KMS-11 (cell line): Measurements from ENCODE around the gene FRMD4A.

Experiments
- H2AFZ ChIP-seq: fragments of 200-600 bp; sonication (generic); 2 replicates; pipeline ENCODE4 v1.6.1; 2016; ENCODE audit warnings: antibody characterized with exemption, mixed run types, low read depth
- H3K27ac ChIP-seq: fragments of 200-600 bp; sonication (generic); 2 replicates; pipeline ENCODE4 v1.6.1; 2016; ENCODE audit warnings: mild to moderate bottlenecking, mixed run types
- H3K27me3 ChIP-seq: fragments of 200-600 bp; sonication (generic); 2 replicates; pipeline ENCODE4 v1.6.1; 2017; ENCODE audit warnings: mild to moderate bottlenecking, low read depth, mixed run types, moderate library complexity; ENCODE audit not compliant: insufficient read depth
- H3K36me3 ChIP-seq: fragments of 200-600 bp; sonication (generic); 2 replicates; pipeline ENCODE4 v1.6.1; 2017; ENCODE audit warnings: mild to moderate bottlenecking, mixed run types; ENCODE audit not compliant: insufficient read depth
- H3K4me1 ChIP-seq: fragments of 200-600 bp; sonication (generic); 2 replicates; pipeline ENCODE4 v1.6.1; 2016; ENCODE audit warnings: mild to moderate bottlenecking, low read depth, mixed run types; ENCODE audit not compliant: poor library complexity, severe bottlenecking
- H3K4me2 ChIP-seq: fragments of 200-600 bp; sonication (generic); 2 replicates; pipeline ENCODE4 v1.7.0; 2016; ENCODE audit warnings: mild to moderate bottlenecking, mixed run types
- H3K4me3 ChIP-seq: fragments of 200-600 bp; sonication (generic); IDR thresholded peaks from 2 replicates; pipeline ENCODE4 v1.6.1; 2017; ENCODE audit warnings: low read depth, low read length, mixed read lengths; ENCODE audit not compliant: insufficient read depth
- H3K79me2 ChIP-seq: fragments of 200-600 bp; sonication (generic); 2 replicates; pipeline ENCODE4 v1.6.1; 2016; ENCODE audit warnings: low read depth, mixed run types; ENCODE audit not compliant: insufficient read depth
- H3K9ac ChIP-seq: fragments of 200-600 bp; sonication (generic); 2 replicates; pipeline ENCODE4 v1.6.1; 2016; ENCODE audit warnings: mild to moderate bottlenecking, mixed run types
- H4K20me1 ChIP-seq: fragments of 200-600 bp; sonication (generic); 2 replicates; pipeline ENCODE4 v1.6.1; 2016; ENCODE audit warnings: mild to moderate bottlenecking, mixed run types; ENCODE audit not compliant: insufficient read depth
- CTCF ChIP-seq: fragments of 200-600 bp; sonication (generic); conservative IDR thresholded peaks from 2 replicates; pipeline ENCODE4 v1.6.1; 2017; ENCODE audit warnings: low read depth, mild to moderate bottlenecking, antibody characterized with exemption, low read length, moderate library complexity, mixed read lengths

The FRMD4A gene

DNA sequence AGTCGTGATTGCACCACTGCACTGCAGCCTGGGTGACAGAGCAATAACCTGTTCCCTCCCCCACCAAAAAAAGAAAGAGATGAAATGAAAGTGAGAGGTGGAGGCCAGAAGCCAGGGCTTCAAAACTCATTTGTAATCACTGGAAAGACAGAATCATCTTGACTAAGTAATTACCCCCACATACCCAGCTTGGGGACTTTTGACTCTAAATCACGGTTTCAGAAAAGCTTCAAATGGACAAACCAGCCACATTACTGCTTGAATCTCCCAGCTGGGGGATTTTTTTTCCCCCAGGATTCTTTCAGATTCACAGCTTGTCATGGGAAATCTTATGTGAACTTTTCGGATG is 361.0 kb downstream of the FRMD4A start:
- H3K4me2 ChIP-seq, result no peak overlapping the region

DNA sequence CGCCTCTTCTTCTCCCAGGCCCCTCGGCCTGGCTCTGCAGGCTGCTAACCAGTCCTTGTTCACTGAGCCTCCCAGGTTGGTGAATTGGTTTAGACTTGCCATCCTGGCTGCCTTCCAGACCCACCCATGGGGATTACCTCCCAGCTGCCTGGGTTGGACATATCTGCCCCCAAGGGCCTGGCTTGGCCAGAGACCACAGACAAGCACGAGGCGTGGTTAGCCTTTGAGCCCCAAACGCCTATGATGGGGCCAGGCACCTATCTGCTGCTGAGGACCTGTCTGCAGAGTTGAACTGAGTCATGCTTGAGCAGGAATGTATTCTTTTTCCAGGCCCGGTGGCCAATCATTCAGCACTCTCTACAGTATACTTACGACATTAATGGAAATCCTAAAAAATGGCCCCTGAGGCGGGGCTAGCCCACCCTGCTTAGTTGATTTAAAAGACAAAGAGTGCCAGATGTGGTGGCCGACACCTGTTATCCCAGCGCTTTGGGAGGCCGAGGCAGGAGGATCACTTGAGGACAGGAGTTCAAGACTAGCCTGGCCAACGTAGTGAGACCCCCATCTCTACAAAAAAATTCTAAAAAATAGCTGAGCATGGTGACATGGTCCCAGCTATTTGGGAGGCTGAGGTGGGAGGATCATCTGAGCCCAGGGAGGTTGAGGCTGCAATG is 361.5 kb downstream of the FRMD4A start:
- Histone ChIP-seq H3K36me3 (no peaks in the 10 kb centered on the region), H3K4me1 (no peaks in the 10 kb centered on the region), H3K4me2 (no peak overlapping the region), H3K9ac (no peak overlapping the region), H2AFZ (no peak overlapping the region), H4K20me1 (no peaks in the 10 kb centered on the region), H3K79me2 (no peaks in the 10 kb centered on the region), H3K27ac (no peak overlapping the region), H3K27me3 (no peaks in the 10 kb centered on the region), H3K4me3 (no peak overlapping the region)
- TF ChIP-seq CTCF, result no peak

More for the DNA sequence above, 361.0 kb downstream of the FRMD4A start:
- no peak overlapping the region for H2AFZ ChIP-seq
- H3K79me2 ChIP-seq, result no peaks in the 10 kb centered on the region
- H3K36me3 ChIP-seq, result no peaks in the 10 kb centered on the region
- no peak overlapping the region for H3K9ac ChIP-seq
- no peak overlapping the region for H3K27ac ChIP-seq
- TF ChIP-seq CTCF, result no peak
- H3K4me3 ChIP-seq, result no peak overlapping the region
- H3K4me1 ChIP-seq, result no peaks in the 10 kb centered on the region
- no peaks in the 10 kb centered on the region for H3K27me3 ChIP-seq
- H4K20me1 ChIP-seq, result no peaks in the 10 kb centered on the region

DNA sequence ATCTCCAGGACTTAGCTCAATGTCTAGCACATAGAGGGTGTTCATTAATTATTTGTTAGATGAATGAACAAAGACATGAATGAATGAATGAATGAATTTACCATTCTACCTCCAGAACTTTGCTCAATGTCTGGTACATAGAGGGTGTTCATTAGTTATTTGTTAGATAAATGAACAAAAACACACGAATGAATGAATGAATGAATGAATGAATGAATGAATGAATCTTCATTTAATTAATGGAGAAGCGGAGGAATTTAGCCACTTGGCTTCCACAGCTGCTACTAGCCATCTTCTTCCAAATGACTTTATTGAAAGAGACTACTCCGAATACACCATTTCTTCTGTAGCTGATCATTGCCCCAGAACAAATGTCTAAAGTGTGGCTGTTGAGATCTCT is 368.9 kb downstream of the FRMD4A start:
- H3K27ac ChIP-seq, result no peak overlapping the region
- H3K27me3 ChIP-seq, result no peaks in the 10 kb centered on the region
- H2AFZ ChIP-seq, result no peak overlapping the region
- no peak for TF ChIP-seq CTCF
- no peaks in the 10 kb centered on the region for H3K4me1 ChIP-seq
- H3K36me3 ChIP-seq, result no peaks in the 10 kb centered on the region
- no peak overlapping the region for H3K9ac ChIP-seq
- no peaks in the 10 kb centered on the region for H4K20me1 ChIP-seq
- H3K4me2 ChIP-seq, result no peak overlapping the region
- H3K79me2 ChIP-seq, result no peaks in the 10 kb centered on the region
- H3K4me3 ChIP-seq, result no peak overlapping the region

DNA sequence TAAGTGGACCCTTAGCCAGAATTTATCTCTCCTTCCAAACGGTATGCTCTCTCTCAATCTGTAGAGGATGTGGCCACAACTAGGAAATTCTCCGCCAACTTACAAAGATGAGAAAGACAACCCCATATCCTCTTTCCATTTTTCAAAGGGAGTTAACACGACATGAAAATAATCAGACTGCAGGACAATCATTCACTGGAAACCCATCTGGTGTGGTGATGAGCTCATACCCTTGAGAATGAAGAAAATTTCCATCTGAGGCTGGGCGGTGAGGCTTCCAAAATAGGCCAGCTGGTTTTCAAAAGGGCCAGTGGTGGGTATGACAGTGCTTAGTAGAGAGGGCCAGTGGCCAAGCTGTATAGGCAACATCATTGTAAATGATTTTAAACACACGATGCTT is 369.6 kb downstream of the FRMD4A start:
- no peaks in the 10 kb centered on the region for H4K20me1 ChIP-seq
- H3K4me2 ChIP-seq, result no peak overlapping the region
- no peak for TF ChIP-seq CTCF
- H3K4me3 ChIP-seq, result no peak overlapping the region
- no peaks in the 10 kb centered on the region for H3K4me1 ChIP-seq
- H3K36me3 ChIP-seq, result no peaks in the 10 kb centered on the region
- no peak overlapping the region for H3K27ac ChIP-seq
- H2AFZ ChIP-seq, result no peak overlapping the region
- no peak overlapping the region for H3K9ac ChIP-seq
- H3K27me3 ChIP-seq, result no peaks in the 10 kb centered on the region
- H3K79me2 ChIP-seq, result no peaks in the 10 kb centered on the region
